ENCODE measurements around the gene NLK. TPM values are rescaled to one million over a fixed set of nuclear protein-coding genes. Genes with fewer than 3 reads are reported as not detected.

NLK gene
- total RNA-seq, 1 experiment from 2014 or later = 12.8 TPM

GRCh38 chr17:28216528-28216927, 174.1 kb downstream of the NLK start:
- Histone ChIP-seq H3K9me2 (ENCODE audit: insufficient read depth) (no peaks in the 10 kb centered on the region), H3K27ac (ENCODE audit: low read depth, low read length) (no peak overlapping the region), H3K79me2 (ENCODE audit: insufficient read depth, low read length) (no peaks in the 10 kb centered on the region), H3K4me2 (ENCODE audit: low read length) (peak overlapping the region; percentile 19; the same call in 1 of the 2 replicates), H3K4me1 (ENCODE audit: control insufficient read depth in 1 of 2, insufficient read depth in 2 of 2, low read length in 2 of 2) (peaks cover 9 to 35% of the 10 kb centered on the region in 2 experiments), H3K9me3 (ENCODE audit: control insufficient read depth in 1 of 2, insufficient read depth in 1 of 2, low read depth in 1 of 2, low read length in 2 of 2) (no peaks in the 10 kb centered on the region), H2AFZ (ENCODE audit: low read depth, low read length, poor library complexity, severe bottlenecking) (no peak overlapping the region), H3K4me3 (replicated peaks in 1 of 2; ENCODE audit: low read depth in 1 of 2, low read length in 2 of 2) (no peak overlapping the region), H3K9ac (ENCODE audit: low read length) (no peak overlapping the region), H3K36me3 (ENCODE audit: control insufficient read depth in 1 of 2, insufficient read depth in 2 of 2, low read length in 2 of 2) (no peaks in the 10 kb centered on the region), H3K27me3 (ENCODE audit: insufficient read depth, low read length) (no peaks in the 10 kb centered on the region), H4K20me1 (ENCODE audit: insufficient read depth) (no peaks in the 10 kb centered on the region)
- ATAC-seq (peak; percentile 77), DNase-seq (ENCODE audit: low read depth, low spot score) (no peak)
- intact Hi-C loops (cut with micrococcal nuclease) = no loop called here
- RAD21 ChIA-PET (ENCODE audit: low non-redundant PET in 1 of 2, low total read pairs in 2 of 2, uncharacterized antibody in 2 of 2, unreplicated experiment in 2 of 2) = no interaction called here
- CTCF ChIA-PET = no interaction called here
- BruUV-seq (replicated peaks) = no TSS peak
- TF ChIP-seq SP1 (IDR thresholded peaks at IDR 0.05; ENCODE audit: low read depth) = no peak
- peak; percentile 30 for TF ChIP-seq YY1 (IDR thresholded peaks at IDR 0.05; ENCODE audit: extremely low read depth, insufficient replicate concordance, low read depth, low read length)
- POLR2A ChIA-PET = no interaction called here

DNA sequence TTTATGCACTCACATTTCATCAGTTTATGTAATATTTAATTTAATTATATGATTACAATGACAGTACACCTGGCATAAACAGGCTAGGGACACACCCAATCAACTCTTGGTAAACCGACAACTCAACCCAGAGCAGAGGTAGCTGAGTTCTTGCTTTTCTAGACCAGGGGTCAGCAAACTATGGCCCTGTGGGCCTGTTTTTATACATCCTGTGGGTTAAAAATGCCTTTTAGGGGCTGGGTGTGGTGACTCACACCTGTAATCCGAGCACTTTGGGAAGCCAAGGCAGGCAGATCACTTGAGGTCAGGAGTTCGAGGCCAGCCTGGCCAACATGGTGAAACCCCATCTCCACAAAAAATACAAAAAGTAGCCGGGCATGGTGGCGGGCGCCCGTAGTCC, 177.3 kb downstream of the NLK start:
- no peaks in the 10 kb centered on the region for H3K36me3 ChIP-seq (ENCODE audit: control insufficient read depth in 1 of 2, insufficient read depth in 2 of 2, low read length in 2 of 2)
- no peaks in the 10 kb centered on the region for H4K20me1 ChIP-seq (ENCODE audit: insufficient read depth)
- peaks cover 9 to 39% of the 10 kb centered on the region in 2 experiments for H3K4me1 ChIP-seq (ENCODE audit: control insufficient read depth in 1 of 2, insufficient read depth in 2 of 2, low read length in 2 of 2)
- H3K9me2 ChIP-seq (ENCODE audit: insufficient read depth) = no peaks in the 10 kb centered on the region
- no peak overlapping the region for H3K9ac ChIP-seq (ENCODE audit: low read length)
- H3K9me3 ChIP-seq (ENCODE audit: control insufficient read depth in 1 of 2, insufficient read depth in 1 of 2, low read depth in 1 of 2, low read length in 2 of 2) = no peaks in the 10 kb centered on the region
- 0 out of 4 replicates have a peak overlapping the region, but pooled peaks of 1 of the 2 experiments have one; percentile 8 for H3K4me3 ChIP-seq (replicated peaks in 1 of 2; ENCODE audit: low read depth in 1 of 2, low read length in 2 of 2)
- ChIA-PET CTCF (interaction anchor here (3.2 kb wide), 1 partner anchor 32 kb away, joined by 9 read pairs; no protein-coding TSS in a partner anchor), RAD21 (ENCODE audit: low non-redundant PET in 1 of 2, low total read pairs in 2 of 2, uncharacterized antibody in 2 of 2, unreplicated experiment in 2 of 2) (no interaction called here), POLR2A (no interaction called here)
- peak overlapping the region; percentile 69 for H3K4me2 ChIP-seq (ENCODE audit: low read length)
- no TSS peak for BruUV-seq (replicated peaks)
- DNase-seq (ENCODE audit: low read depth, low spot score) (no peak), ATAC-seq (peak; percentile 55)
- intact Hi-C loops (cut with micrococcal nuclease) = no loop called here
- no peak overlapping the region for H2AFZ ChIP-seq (ENCODE audit: low read depth, low read length, poor library complexity, severe bottlenecking)
- no peaks in the 10 kb centered on the region for H3K79me2 ChIP-seq (ENCODE audit: insufficient read depth, low read length)
- no peak for TF ChIP-seq FOSL1 (IDR thresholded peaks at IDR 0.05; ENCODE audit: low read depth)
- no peak for TF ChIP-seq EZH2phosphoT487 (IDR thresholded peaks at IDR 0.05; ENCODE audit: borderline replicate concordance)
- no peak for TF ChIP-seq POLR2AphosphoS5 (IDR thresholded peaks at IDR 0.05; ENCODE audit: low read depth, low read length)
- TF ChIP-seq SIN3A (IDR thresholded peaks at IDR 0.05; ENCODE audit: low read depth) = no peak
- TF ChIP-seq ELF1 (IDR thresholded peaks at IDR 0.05; ENCODE audit: borderline replicate concordance, low read depth) = no peak
- TF ChIP-seq, protein P1, sequence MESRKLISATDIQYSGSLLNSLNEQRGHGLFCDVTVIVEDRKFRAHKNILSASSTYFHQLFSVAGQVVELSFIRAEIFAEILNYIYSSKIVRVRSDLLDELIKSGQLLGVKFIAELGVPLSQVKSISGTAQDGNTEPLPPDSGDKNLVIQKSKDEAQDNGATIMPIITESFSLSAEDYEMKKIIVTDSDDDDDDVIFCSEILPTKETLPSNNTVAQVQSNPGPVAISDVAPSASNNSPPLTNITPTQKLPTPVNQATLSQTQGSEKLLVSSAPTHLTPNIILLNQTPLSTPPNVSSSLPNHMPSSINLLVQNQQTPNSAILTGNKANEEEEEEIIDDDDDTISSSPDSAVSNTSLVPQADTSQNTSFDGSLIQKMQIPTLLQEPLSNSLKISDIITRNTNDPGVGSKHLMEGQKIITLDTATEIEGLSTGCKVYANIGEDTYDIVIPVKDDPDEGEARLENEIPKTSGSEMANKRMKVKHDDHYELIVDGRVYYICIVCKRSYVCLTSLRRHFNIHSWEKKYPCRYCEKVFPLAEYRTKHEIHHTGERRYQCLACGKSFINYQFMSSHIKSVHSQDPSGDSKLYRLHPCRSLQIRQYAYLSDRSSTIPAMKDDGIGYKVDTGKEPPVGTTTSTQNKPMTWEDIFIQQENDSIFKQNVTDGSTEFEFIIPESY (IDR thresholded peaks at IDR 0.05; ENCODE audit: extremely low read depth, insufficient replicate concordance, low read length) = no peak
- no peak for TF ChIP-seq ZNF274 (IDR thresholded peaks at IDR 0.05; ENCODE audit: low read depth, low read length)
- TF ChIP-seq SRF (IDR thresholded peaks at IDR 0.05; ENCODE audit: low read depth) = peak; percentile 39; the same call in 1 of the 2 replicates
- TF ChIP-seq EGR1 (IDR thresholded peaks at IDR 0.05; ENCODE audit: low read depth) = no peak
- no peak overlapping the region for H3K27ac ChIP-seq (ENCODE audit: low read depth, low read length)
- H3K27me3 ChIP-seq (ENCODE audit: insufficient read depth, low read length) = no peaks in the 10 kb centered on the region

Measured in HCT116 (cell line).